HepG2 (cell line): ENCODE results near the gene PHF13. TPM values are rescaled to one million over a fixed set of nuclear protein-coding genes. Genes with fewer than 3 reads are reported as not detected.

Experiments
- ARID4A ChIP-seq: sonication (generic); formaldehyde crosslinking; IDR thresholded peaks from 2 replicates; pipeline ENCODE4 v1.5.0; 2020; ENCODE audit warnings: mild to moderate bottlenecking, missing genetic modification reagents, borderline replicate concordance
- CBX5 ChIP-seq: sonication (generic); formaldehyde crosslinking; IDR thresholded peaks from 2 replicates; pipeline ENCODE4 v1.4.0; 2020; ENCODE audit warnings: missing genetic modification reagents, borderline replicate concordance
- CEBPB ChIP-seq: IDR thresholded peaks from 2 replicates; pipeline ENCODE4 v1.6.1; 2011; ENCODE audit warnings: low read depth, low read length, improper control_type of control experiment, borderline replicate concordance
- HIC2 ChIP-seq: sonication (generic); formaldehyde crosslinking; IDR thresholded peaks from 2 replicates; pipeline ENCODE4 v1.9.0; 2022; ENCODE audit warnings: low read depth, missing genetic modification reagents
- IRX3 ChIP-seq: sonication (generic); formaldehyde crosslinking; IDR thresholded peaks from 2 replicates; pipeline ENCODE4 v1.8.1; 2023; ENCODE audit warnings: mild to moderate bottlenecking, low read depth, missing genetic modification reagents, borderline replicate concordance
- MXD3 ChIP-seq: IDR thresholded peaks from 2 replicates; pipeline ENCODE4 v1.6.1; 2016; ENCODE audit warnings: mild to moderate bottlenecking, missing biosample characterization, missing genetic modification reagents
- RARG ChIP-seq: sonication (generic); formaldehyde crosslinking; IDR thresholded peaks from 2 replicates; pipeline ENCODE4 v1.4.0; 2020; ENCODE audit warnings: low read depth, mild to moderate bottlenecking, missing genetic modification reagents
- RXRA ChIP-seq: sonication (generic); formaldehyde crosslinking; IDR thresholded peaks from 2 replicates; pipeline ENCODE4 v1.5.1; 2020; ENCODE audit warnings: missing genetic modification reagents
- SATB2 ChIP-seq: sonication (generic); formaldehyde crosslinking; IDR thresholded peaks from 2 replicates; pipeline ENCODE4 v1.5.0; 2020; ENCODE audit warnings: missing genetic modification reagents
- SMARCC2 ChIP-seq: fragments of 450-650 bp; IDR thresholded peaks from 2 replicates; pipeline ENCODE4 v1.6.1; 2017; ENCODE audit warnings: antibody characterized with exemption, mild to moderate bottlenecking
- SOX13 ChIP-seq, 3 experiments: fragments of 450-650 bp in 1 of 3; sonication (generic) in 1 of 3; formaldehyde crosslinking in 1 of 3; IDR thresholded peaks in 2 of 3; conservative IDR thresholded peaks in 1 of 3; 2 replicates each; pipeline versions ENCODE4 v1.5.0 to v1.6.1; 2016 to 2020; ENCODE audit warnings: antibody characterized with exemption in 1 of 3, mild to moderate bottlenecking in 1 of 3, missing compliant biosample characterization in 1 of 3, missing genetic modification reagents in 1 of 3, moderate library complexity in 1 of 3
- TBL1XR1 ChIP-seq: fragments of 150-350 bp; IDR thresholded peaks from 2 replicates; pipeline ENCODE4 v1.6.1; 2014; ENCODE audit warnings: borderline replicate concordance, low read length; ENCODE audit not compliant: partially characterized antibody
- TMF1 ChIP-seq: sonication (generic); formaldehyde crosslinking; IDR thresholded peaks from 2 replicates; pipeline ENCODE4 v1.8.1; 2022; ENCODE audit warnings: low read depth, missing genetic modification reagents
- ZBTB43 ChIP-seq: sonication (generic); formaldehyde crosslinking; conservative IDR thresholded peaks from 2 replicates; pipeline ENCODE4 v1.4.0; 2020; ENCODE audit warnings: missing genetic modification reagents
- ZFP82 ChIP-seq: sonication (generic); formaldehyde crosslinking; IDR thresholded peaks from 2 replicates; pipeline ENCODE4 v1.5.1; 2020; ENCODE audit warnings: mild to moderate bottlenecking, missing genetic modification reagents, borderline replicate concordance
- ZNF292 ChIP-seq: sonication (generic); formaldehyde crosslinking; IDR thresholded peaks from 2 replicates; pipeline ENCODE4 v1.8.1; 2022; ENCODE audit warnings: mild to moderate bottlenecking, low read depth, missing genetic modification reagents, borderline replicate concordance
- ZNF3 ChIP-seq: IDR thresholded peaks from 2 replicates; pipeline ENCODE4 v1.7.0; 2017; ENCODE audit warnings: inconsistent platforms
- ZNF644 ChIP-seq: IDR thresholded peaks from 2 replicates; pipeline ENCODE4 v1.6.1; 2016; ENCODE audit warnings: low read depth
- ZNF652 ChIP-seq: IDR thresholded peaks from 2 replicates; pipeline ENCODE4 v1.6.1; 2016; ENCODE audit warnings: low read depth, borderline replicate concordance
- polyA plus RNA-seq, 8 experiments: library from polyadenylated mRNA; depleted of rRNA in 3 of 8; stranded (reverse) in 7 of 8; unstranded in 1 of 8; fragments of >200 nt; fragmentation: Illumina TruSeq in 4 of 8; extraction: Trizol in 4 of 8; gene quantifications; 2 replicates each; pipeline versions ENCODE4 v1.2.1 to v1.2.3, GENCODE V29; 2011 to 2016; ENCODE audit warnings: low read depth in 4 of 8, missing spikeins in 1 of 8, mixed read lengths in 1 of 8; ENCODE audit not compliant: insufficient read depth in 1 of 8
- total RNA-seq, 5 experiments: library from RNA; depleted of rRNA; stranded (reverse); fragments of >200 nt; fragmentation: Illumina TruSeq; extraction: Trizol; gene quantifications; 2 replicates each; pipeline ENCODE4 v1.2.3, GENCODE V29; 2016; ENCODE audit warnings: low read depth in 1 of 5

PHF13 gene
- total and polyA plus RNA-seq, 2 of the 13 experiments (the other 11 are each of a cell fraction or from before 2014, with no cell fraction given) = 4.7 to 7.4 TPM

DNA sequence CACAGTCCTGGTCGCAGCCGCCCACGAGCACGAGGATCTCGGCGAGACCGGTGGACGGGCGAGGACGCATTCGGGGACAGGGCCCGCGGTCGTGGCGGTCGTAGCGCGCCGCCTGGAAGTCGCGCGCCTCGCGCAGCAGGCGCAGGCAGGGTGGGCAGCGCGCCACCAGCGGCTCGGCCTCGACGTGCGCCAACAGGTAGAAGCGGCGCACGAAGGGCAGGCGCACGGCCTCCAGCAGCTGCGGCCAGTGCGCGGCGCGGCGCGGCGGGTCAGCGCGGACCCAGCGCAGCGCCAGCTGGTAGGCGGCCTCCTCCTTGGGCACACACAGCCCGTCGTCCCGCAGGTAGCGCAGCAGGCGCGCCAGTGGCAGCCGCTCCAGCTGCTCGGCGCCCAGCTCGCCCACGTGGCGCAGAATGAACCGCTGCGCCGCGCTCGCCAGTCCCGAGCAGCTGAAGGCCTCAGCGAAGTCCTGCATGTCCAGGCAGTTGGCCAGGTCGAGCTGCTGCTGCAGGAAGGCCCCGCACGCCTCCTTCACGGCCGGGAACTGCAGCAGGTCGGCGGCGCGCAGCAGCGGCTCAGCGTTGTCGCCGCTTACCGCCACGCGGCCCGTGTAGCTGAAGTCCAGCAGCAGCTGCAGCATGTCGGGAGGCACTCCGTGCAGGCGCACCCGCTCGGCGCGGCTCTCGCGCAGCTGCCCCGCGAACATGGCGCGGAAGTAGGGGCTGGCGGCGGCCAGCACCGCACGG, 11.4 kb upstream of the PHF13 start (continued):
- TF ChIP-seq IRX3 (CRISPR knock-in tag) = peak; percentile 21; the same call in 1 of the 2 replicates
- no peak for TF ChIP-seq MXD3
- no peak for TF ChIP-seq SMARCC2
- TF ChIP-seq RARG = no peak
- TF ChIP-seq ZNF652 (CRISPR knock-in tag) = no peak
- no peak for TF ChIP-seq ZNF3 (CRISPR knock-in tag)
- no peak for TF ChIP-seq CBX5 (CRISPR knock-in tag)
- TF ChIP-seq HIC2 (CRISPR knock-in tag) = no peak; the same call in 1 of the 2 replicates
- no peak for TF ChIP-seq SATB2 (CRISPR knock-in tag)
- TF ChIP-seq ARID4A (CRISPR knock-in tag) = no peak; the same call in 1 of the 2 replicates
- TF ChIP-seq ZNF292 = no peak
- TF ChIP-seq CEBPB = no peak
- TF ChIP-seq SOX13 (IDR thresholded peaks at IDR 0.05) = no peak
- TF ChIP-seq SOX13 (CRISPR knock-in tag; conservative IDR thresholded peaks at IDR 0.05 in 1 of 2, IDR thresholded peaks at IDR 0.05 in 1 of 2) = no peak
- TF ChIP-seq TBL1XR1 = no peak
- no peak for TF ChIP-seq ZFP82
- no peak; the same call in 1 of the 2 replicates for TF ChIP-seq ZBTB43 (CRISPR knock-in tag)
- TF ChIP-seq RXRA (CRISPR knock-in tag) = no peak
- TF ChIP-seq ZNF644 = no peak
- 0 out of 2 replicates have a peak, but pooled peaks have one; percentile 50 for TF ChIP-seq TMF1 (CRISPR knock-in tag)
